ENCODE measurements around the gene SHROOM3.
"Not testable (repeated sequence)": the region's sequence is repeated elsewhere in the genome, so short reads cannot be mapped to it uniquely, and the experiment has no call there.

SHROOM3 gene

DNA sequence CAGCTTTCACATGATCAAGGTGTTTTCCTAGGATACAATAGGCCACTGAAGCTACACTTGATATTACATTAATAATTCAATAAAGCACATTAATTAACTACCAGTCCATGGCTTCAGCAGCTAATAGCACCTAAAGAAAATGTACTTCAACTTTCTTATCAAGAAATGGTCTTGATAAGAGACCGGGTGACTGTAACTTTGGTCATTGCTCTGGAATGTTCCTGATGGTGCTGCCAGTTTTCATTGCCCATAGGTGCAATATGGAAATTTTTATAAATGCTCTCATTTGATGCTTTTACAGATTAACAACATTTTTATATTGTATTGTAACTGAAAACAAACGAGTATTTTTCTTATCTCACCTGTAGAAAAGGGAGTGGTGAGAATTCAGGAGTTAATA is 165.4 kb downstream of the SHROOM3 start:
- DNase-seq = no peak

DNA sequence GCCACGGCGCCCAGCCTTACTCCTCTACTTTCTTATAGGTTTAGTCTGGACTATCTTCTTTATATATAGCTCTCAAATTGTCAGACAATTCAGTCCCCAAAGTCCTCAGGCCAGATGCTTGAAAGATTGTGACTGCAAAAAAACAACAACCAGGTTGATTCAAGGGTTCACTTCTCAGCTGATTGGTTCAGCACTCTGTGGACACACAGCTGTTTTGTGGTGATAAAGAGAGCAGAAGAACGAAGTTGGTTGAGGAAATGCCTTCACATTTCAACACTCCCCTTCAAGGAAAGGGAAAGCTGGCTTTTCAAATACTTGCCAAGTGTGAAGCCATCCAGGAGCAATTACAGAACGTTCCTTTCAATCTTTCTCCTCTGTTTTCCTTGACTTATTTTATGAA is 166.8 kb downstream of the SHROOM3 start:
- DNase-seq = no peak

DNA sequence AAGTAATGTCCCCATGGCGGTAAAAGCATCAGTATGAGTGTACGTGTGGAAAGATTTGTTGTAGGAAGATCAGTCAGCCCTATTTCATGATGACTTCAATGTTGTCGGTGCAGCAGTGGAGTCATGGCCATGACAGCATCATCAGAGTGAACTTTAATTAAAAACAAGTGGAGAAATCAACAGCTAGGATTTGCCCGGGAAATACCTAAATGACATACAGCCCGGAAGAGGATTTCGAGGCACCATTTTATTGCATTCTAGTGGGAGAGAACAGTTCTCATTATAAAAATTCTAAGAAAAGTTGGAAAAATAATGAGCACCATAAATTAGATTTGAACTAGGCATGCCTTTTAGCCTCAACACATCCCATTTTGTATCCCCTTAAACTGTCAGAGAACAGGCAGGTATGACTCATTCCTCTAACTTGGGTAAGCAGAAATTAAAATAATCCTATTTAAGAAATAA is 170.1 kb downstream of the SHROOM3 start:
- no peak for DNase-seq

DNA sequence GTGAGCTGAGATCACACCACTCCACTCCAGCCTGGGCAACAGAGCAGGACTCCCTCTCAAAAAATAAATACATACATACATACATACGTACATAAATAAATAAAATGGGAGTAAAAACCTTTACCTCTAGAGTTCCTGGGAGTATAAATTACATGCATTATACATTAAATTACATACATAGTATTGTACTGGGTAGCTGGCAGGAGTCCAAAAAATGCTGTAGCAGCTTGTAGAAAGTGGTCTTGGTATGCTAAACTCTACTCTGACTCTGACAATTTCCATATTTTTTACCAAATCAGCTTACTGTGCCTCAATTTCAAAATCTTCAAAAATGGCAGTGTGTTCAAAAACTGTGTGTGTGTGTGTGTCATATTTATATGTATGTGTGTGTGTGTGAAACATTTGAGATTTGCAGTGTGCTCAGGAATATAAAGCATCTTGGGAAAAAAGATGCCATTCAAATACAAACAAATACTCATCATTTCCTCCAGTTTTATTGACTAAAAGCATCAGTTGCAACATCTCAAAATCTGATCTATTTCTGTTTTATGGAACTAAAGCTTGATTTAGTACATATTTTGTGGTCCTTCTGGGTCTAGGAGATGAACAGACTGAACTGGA is 171.7 kb downstream of the SHROOM3 start:
- DNase-seq = peak; percentile 43

DNA sequence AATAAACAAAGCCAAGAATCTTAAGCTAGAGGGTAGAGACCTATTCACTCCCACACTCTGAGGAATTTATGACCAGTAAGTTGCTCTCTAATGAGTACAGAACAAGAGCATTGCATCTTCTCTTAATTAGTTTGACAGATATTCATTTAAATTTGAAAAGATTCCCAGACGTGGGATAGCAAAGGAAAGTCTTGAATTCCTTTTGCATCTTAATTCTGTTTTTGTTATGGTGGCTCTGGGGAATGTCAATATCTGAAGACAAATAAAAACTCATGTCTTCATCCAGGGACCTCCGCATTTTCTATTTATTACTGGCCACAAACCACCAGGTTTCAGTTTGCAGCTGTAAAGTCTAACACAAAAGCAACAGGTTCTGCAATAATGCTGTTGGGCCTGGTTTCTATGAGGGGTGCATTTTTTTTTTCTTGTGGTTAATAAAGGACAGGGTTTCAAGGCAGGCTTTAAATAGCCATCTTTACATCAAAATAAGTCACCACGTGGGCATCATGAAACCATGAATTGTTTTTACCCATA is 172.3 kb downstream of the SHROOM3 start:
- peak; percentile 76 for DNase-seq

DNA sequence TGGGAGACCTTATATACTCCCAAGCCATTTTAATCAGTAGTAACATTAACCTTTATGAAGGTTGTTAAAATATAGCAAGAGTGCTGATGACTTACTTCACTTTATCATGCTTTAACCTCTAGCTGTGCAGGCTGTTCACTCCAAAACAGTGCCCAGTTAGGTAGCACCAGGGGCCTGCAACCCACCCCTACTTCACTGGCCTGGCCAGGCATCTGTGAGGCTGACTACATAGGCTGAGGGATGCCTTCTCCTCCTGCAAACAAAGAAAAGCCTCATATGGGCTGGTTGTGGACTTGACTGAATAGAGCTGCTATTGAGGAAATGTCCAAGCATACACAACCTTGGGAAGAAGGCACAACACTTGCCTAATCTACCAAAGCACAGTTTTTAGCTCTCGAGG is 172.8 kb downstream of the SHROOM3 start:
- DNase-seq = no peak

DNA sequence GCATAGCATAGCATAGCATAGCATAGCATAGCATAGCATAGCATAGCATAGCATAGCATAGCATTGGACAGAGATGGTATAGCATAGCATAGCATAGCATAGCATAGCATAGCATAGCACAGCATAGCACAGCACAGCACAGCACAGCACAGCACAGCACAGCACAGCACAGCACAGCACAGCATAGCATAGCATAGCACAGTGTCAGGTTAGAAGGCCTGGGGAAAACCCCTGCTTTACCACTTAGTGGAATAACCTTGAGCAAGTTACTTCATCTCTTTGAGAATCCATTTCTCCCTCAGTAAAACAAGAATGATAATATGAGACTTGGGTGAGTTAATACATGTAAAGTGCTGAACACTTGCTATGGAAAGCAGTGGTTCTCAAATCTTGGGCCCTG is 173.5 kb downstream of the SHROOM3 start:
- not testable (repeated sequence) for DNase-seq

DNA sequence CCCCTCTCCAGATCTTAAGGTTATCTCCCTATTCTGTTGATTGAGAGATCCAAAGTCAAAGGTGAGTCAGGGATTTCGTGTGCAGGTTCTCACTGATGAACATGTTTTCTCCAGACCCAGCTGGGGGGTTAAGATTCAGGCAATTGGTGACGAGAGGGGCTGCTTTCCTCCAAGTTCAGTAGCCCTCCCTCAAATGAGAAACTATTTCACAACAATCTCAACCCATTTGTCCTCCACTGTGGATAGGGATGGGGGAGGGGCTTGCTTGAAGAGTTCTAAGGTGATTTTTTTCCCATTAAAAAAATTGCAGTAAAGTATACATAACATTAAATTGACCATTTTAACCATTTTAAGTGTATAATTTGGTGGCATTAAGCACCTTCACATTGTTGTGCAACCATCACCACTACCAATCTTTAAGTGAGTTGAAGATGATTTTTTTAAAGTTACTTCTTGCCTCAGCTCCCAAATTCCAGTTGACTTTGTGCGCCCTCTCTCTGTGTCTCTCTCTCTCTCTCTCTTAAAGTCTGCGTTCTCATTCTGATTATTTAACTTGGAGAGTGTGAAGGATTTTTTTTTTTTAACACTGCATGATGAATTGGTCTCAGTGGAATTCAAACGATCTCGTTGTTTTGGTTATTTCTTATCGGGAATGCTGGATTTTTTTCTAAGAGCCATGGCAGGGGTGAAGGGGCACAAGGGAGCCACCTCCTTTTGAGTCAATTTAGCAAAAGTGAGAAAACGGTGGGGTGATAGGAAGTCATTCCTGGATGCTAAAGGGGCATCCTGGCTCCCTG is 175.9 kb downstream of the SHROOM3 start:
- no peak for DNase-seq

DNA sequence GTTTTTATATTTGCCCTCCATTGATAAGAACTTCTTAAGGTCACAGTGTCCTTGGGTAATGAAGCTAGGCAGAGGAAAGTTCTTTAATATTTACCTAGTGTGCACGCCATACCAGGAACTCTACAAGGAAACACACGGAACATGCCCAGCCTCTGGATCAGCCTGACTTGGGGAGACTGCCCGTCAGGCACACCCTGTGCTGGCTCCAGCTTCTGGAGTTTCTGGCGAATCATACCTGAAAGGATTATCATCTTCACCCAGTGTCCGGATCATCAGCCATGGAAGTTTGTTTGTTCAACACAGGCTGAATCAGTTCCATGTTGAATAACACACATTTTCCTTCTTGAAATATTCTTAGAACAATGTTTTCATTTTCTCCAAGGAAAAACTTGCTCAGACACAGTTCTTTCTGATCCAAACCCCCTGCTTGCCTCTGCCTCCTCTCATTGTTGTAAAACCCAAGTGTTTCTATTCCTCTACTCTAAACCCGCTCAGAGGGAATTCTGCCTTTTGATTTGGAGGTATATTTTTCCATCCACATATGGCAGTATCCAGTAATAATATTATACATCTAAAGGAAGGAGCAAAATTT is 176.7 kb downstream of the SHROOM3 start:
- DNase-seq = no peak

DNA sequence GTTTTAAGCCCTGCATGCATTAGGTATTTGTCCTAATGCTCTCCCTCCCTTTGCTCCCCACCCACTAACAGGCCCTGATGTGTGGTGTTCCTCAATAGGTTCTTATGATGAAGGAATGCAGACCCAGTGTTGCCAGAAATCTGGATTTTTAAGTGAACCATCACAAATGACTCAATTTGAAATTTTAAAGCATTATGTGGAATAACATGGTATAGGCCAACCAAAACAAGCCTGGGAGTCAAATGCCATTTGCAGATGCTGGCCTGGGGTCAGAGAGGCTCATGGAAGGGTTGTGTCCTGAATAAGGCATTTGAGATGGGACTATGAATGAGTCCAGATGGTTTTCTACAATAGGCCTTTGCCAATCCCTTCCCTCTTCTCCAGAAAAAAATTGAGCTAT is 179.6 kb downstream of the SHROOM3 start:
- no peak for DNase-seq

DNA sequence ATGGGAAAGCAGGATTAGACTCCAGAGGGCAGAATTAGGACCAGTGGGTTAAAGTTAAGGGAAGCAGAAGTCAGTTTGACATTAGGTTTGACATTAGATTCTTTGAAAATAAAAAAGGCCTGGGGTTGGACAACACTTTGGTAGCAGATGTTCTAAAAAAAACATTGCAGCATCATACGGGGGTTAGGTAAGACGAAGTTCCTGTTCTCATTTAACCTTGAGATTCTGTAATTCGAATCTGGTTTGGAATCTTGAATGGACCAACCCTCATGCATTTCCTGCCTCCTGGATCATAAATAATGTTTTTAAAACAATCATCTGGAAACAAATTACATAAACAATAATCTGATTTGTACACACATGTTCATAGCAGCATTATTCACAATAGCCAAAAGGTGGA is 181.0 kb downstream of the SHROOM3 start:
- no peak for DNase-seq

DNA sequence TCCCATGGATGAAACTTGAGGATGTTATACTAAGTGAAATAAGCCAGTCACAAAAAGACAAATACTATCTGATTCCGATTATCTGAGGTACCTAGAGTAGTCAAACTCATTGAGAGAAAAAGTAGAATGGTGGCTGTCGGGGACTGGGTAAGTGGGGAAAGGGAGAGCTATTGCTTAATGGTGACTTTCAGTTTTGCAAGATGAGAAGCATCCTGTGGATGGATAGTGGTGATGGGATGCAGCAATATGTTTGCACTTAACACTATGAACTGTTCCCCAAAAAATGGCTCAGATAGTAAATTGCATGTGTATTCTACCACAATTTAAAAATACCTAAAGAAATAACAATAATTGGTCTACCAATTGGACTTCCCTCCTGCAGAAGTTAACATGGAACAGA is 181.5 kb downstream of the SHROOM3 start:
- no peak for DNase-seq

DNA sequence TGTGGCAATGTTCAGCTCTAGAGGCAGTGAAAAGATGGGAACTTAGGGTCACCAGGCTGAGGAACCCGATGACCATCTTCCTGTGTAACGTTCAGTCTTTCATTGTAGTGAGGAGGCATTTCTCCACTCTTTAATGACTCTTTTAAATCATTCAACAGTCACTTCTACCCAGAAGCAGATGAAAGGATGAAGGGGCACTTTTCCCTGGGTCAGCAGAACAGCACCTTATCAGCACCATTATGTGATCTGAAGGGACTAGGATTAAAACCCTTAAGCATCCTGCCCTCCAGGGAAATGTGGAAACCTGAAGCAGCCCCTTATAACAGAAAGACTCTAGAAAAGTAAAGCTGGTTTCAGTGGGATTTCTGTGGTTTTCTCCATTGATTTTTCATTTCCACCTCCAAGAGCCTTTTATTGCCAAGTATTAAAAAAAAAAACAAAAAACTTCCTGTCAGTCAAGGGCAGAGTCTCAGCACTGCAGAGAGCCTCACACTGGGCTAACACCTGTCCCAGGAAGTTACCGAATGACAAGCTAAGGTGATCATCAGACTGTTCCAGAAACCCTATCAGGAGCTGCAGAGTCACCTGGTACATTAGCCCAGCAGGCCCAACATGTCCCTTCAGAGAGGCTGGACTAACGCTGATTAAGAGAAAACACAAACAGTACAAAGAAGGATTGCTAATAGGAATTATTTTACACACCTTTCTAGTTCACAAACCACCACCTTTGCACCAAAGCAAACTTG is 185.9 kb downstream of the SHROOM3 start:
- peak; percentile 49 for DNase-seq

DNA sequence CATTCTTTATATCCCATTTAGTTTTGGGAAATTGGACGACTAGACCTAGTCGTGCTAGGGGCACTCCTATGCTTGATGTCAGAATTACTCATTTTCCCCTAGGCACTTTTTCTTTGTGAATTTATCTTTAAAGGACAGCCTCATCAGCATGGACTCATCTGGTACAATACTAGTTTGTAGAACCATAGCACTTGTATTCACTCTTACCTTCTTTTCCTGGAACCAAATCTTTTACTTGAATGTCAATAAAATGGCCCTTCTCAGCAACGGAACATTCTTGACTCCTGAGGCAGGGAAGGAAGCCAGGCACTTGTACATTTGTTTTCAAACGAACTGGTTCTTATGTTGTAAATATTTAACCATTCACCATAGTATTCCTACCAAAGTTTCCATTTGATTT is 187.1 kb downstream of the SHROOM3 start:
- no peak for DNase-seq

DNA sequence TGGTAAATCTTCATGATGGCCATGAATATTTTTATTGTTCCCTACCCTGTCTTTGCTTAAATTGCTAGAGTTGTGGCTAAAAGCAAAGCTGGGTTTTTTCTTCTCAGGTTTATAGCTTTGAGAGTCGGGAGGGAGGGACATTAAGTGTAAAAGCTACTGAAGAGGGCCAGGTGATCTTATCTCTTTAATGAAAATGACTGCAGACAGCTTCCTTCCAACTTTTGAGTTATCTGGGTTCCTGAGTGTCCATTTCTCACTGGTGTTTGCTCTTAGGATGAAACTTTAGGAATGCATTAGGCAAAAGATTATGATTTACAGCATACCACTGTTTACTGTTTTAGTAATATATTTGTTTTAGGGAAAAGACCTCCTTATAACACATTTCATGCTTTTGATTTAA is 187.7 kb downstream of the SHROOM3 start:
- no peak for DNase-seq

DNA sequence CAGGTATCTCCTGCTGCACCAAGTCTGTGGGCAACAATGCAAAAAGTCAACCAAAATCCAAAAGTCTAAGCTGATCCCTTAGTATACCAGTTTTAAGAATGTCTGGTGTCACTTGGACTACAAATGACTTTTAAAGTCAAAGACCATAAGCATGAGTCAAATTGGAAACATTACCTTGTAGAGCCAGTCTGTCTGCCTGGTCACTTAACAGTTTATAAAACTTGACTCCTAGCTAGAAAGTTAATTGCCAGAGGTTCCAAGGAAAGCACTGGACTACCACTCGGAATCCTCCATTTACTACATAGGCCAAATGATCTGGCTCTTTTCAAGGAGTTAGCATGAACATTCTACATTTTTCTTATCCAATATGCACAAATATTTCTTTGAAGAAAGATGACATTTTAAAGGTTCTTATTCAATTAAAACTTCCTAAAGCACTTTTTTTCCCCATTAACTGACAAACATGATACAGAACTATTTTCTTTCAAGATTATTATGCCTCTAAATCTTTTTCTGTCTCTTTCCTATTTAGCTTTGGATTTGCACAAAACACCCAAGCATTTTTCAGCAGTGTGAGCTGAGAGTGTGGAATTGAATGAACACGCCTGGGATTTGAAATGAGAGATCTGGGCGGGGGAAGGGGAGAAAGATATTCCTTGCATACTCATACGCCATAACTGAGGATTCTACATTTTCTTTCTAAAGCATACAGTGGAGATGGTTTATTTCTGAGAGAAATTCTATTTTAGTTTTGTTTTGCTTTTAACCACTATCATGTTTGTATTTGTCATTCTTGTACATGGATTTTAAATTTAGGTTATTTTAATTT is 188.4 kb downstream of the SHROOM3 start:
- no peak for DNase-seq

DNA sequence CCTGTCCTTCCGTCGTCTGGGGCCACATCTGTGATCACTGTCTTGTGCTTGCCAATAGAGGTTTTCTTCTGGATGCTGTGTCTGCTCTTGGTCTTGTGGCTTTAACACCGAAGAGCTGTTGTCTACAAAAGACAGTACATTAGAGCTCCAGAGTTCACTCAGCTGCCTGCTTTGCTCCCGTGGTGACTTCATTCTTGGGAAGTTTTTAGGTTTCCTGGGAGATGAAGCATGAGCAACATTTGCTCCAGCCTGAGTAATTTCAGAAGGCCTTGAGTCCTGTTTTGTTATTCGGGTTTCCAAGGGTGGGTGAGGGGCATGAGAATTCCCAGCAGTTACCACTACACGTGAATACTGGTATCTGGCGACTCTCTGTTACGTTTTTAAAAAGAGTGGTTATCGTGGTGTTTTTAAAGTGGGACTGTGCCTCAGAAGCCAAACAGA is 189.2 kb downstream of the SHROOM3 start:
- DNase-seq = no peak

DNA sequence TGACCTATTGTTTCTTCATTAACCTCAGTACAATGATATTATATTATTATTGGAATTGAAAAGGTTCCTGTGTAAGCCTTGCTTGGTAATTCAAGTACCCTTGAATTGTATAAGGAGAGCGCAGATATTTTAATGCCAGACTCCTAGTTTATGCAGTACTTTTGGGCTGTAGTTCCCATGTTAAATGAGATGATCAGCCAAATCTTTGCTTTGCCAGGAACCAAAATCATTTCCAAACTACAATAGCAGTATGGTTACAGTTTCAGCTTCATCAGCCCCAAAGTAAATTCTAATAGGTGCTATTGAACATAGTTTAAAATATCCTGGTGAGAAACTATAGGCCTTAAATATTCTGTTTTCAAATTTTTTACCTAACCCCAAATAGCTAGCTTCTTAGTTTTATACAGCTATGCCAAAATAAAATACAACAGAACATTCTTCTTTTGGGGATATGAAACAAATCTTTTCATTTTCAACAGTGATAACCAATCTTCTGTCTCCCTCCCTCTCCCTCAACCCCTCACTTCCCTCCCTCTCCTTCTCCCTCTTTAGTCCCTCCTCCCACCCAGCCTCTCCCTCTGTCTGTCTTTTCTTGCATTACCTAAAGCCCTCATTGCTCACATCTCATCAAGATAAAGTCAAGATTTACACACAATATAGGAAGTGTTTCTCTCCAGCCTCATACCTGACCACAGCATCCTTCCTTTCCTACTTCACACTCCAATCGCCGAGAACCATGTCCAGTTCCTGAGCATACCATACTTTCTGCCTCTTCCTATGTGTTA is 190.1 kb downstream of the SHROOM3 start:
- DNase-seq = no peak

DNA sequence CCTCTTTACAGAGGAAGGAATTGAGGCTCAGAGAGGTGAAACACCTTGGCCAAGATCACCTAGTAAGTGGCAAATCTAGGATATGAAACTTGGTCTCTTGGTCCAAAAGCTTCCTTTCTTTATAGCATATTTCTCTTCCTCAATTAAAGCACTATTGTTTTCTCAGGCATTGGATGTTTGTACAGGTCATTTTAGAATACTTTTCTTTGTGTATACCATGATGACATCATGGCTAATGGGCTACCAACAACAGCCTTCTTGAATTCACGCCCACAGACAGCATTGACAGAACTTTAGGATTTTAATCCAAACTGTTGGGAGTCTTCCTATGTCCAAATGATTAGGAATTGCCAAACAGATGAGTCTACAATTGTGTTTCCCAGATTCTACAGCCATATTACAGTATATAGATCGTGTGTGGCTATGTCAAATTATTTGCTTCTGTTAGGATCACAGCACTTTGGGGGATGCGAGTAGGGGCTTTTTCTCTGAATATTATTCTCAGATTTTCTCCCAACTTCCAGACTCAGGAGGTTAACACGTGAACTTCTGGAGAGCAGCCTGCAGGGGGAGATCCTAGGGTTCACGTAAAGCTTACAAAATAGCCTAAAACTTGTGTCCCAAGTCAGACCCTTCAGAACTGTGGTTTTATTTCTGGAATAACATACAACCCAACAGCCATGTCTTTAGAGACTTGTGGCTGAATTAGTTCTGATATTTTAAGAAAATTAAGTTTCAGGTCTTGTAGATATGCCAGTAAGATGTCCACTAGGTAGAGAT is 191.8 kb downstream of the SHROOM3 start:
- DNase-seq = no peak

DNA sequence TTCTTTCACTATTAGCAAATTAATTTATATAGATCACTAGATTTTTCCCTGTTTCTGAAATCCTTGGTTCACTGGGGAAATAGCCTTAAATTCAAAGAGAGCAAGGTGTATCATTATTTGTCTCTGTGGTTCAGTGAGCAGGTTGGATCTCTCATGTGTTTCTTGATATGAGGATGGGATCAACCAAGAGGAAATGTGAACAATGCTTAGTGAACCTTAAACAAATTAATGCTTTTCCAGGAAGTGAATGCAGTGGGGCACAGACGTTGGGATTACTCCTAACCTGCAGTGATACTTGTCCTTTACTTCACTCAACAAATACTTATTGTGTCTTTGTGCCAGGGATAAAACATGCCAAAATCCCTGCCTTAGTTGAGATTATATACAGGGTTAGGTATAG is 193.2 kb downstream of the SHROOM3 start:
- no peak for DNase-seq

DNA sequence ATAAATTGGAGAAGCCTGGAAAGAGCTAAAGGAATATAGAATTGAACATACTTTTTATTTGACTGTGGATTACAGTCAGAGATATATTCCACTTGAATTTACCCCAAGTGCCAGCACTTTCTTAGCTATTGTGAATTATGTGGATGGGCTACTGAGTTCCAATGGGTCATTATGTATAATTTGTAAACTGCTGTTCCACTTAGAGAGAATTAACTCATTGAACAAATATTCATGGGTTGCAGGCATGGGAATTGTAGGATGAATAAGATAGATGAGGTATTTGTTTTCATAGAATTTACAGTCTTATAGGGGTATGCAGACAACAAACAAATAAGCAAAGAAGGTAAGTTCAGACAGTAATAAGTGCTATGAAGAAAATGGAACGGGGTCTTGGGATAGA is 195.7 kb downstream of the SHROOM3 start:
- no peak for DNase-seq
